Effector CD4-positive, alpha-beta T cell (primary cell): Measurements from ENCODE around the gene GZMM.

Experiments used
- DNase-seq: peaks from one replicate; pipeline ENCODE4 v3.0.0-alpha.2; 2020
- total RNA-seq: gene quantifications from one replicate; lab custom pipeline; 2026; lab: John Stamatoyannopoulos, UW

GZMM gene
- total RNA-seq: 25.3 reads per million, percentile 52 among the genes with 10 or more reads in this experiment

DNA sequence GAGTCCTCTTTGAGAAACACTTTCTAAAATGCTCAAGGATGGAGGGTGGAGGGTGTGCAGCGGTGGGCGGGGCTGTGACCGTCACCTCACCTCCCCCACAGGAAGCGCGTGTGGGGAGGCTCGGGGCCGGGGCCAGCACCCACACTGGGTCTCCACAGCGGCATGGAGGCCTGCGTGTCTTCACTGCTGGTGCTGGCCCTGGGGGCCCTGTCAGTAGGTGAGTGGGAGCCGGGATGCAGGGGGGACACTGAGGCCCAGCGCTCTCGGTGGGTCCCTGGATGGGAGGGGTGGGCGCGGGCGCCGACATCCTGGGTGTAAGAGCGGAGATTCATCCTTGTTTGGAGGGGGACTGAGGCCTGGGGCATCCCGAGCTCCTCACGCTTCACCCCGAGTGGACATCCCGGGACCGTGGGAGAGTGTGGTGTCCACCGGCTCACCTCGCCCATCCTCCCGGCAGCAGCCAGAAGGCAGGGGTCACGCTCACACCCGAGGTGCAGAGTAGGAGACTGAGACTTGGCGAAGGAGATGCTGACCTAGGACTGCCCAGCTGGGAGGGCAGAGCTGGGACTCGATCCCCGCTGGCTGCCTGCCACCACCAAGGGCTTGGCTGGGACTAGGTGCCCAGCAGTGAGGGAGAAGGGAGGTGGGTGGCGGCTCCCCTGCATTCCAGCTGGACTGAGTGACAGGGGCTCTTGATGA is at the start of gene GZMM:
Gene GZMM (plus strand): TSS at position 144 of the 699 bp plus-strand sequence. CDS start 19 bp downstream, at position 163.
- DNase-seq: peak; percentile 71

GRCh38 chr19:494171-495080 is 49.4 kb upstream of the GZMM start:
- DNase-seq: no peak

DNA sequence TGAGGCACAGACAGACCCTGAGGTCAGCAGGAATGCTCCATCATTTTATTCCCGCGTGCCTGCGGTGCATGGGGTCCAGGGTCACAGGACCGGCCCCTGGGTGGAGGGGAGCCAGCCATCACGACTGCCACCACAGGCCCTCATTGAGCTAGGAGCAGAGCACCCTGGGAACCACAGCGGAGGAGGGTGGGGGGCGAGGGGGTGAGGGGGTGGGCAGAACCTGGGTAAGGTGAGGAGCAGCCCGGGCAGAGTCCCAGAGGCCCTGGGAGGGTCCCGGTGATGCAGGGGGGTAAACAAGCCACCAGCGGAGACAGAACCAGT is 48.8 kb upstream of the GZMM start:
- DNase-seq: no peak

DNA sequence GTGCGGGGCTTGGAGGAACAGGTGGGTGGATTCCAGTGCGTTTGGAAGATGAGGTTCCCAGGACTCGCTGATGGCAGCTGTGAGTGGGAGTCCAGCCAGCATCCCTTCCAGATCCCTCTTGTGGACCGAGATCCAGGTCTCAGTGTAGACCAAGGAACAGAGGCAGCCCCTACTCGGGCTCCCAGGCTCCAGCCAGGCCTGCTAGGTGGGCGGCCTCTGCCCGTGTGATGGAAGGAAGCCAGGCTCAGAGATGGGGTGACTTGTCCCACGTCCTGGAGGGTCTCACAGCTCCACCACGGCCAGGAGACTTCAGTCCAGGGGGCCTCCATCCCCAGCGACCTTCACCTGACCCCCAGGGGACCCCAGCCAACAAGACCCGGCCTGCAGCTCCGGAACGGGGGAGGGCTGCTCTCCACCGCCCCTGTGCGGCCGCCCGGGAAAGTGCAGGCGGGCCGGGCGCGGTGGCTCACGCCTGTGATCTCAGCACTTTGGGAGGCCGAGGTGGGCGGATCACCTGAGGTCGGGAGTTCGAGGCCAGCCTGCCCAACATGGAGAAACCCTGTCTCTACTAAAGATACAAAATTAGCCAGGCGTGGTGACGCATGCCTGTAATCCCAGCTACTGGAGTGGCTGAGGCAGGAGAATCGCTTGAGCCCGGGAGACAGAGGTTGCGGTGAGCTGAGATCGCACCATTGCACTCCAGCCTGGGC is 48.3 kb upstream of the GZMM start:
- DNase-seq: no peak

GRCh38 chr19:496112-496665 is 47.7 kb upstream of the GZMM start, which contains the start of gene MADCAM1:
MADCAM1 (plus strand) TSS chr19:496486; CDS start chr19:496500, 14 bp downstream.
- DNase-seq: no peak

DNA sequence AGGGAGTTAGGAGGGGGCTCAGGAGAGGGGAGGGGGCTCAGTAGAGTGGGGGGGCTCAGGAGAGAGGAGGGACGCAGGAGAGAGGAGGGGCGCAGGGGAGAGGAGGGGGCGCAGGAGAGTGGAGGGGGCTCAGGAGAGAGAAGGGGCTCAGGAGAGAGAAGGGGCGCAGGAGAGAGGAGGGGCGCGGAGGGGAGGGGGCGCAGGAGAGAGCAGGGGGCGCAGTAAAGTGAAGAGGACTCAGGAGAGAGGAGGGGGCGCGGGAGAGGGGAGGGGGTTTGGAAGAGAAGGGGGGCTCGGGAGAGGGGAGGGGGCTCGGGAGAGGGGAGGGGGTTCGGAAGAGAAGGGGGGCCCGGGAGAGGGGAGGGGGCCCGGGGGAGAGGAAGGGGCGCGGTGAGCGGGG is 46.9 kb upstream of the GZMM start:
- DNase-seq: no peak

- DNase-seq: no peak
Measured at GRCh38 chr19:497491-497868, 46.4 kb upstream of the GZMM start.

GRCh38 chr19:497869-498510 is 45.9 kb upstream of the GZMM start:
- DNase-seq: no peak

DNA sequence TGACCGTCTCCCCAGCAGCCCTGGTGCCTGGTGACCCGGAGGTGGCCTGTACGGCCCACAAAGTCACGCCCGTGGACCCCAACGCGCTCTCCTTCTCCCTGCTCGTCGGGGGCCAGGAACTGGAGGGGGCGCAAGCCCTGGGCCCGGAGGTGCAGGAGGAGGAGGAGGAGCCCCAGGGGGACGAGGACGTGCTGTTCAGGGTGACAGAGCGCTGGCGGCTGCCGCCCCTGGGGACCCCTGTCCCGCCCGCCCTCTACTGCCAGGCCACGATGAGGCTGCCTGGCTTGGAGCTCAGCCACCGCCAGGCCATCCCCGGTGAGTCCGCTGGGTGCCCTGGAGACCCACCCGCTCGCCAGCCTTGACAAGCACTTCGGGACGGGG is 45.4 kb upstream of the GZMM start:
- DNase-seq: no peak

- DNase-seq: no peak
Measured at GRCh38 chr19:498977-499623, 44.8 kb upstream of the GZMM start.

DNA sequence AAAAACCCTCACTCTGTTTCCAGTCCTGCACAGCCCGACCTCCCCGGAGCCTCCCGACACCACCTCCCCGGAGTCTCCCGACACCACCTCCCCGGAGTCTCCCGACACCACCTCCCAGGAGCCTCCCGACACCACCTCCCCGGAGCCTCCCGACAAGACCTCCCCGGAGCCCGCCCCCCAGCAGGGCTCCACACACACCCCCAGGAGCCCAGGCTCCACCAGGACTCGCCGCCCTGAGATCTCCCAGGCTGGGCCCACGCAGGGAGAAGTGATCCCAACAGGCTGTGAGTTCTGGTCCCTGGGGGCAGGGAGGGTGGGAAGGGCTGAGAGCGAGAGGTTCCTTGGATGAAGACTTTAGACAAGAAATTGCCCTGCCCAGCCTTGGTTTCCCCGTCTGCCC is 42.2 kb upstream of the GZMM start:
- DNase-seq: no peak

- DNase-seq: no peak
Measured at GRCh38 chr19:504616-505015, 39.2 kb upstream of the GZMM start.

- peak; percentile 93 for DNase-seq
Measured at GRCh38 chr19:506404-507285, 37.2 kb upstream of the GZMM start.

GRCh38 chr19:507286-508203 is 36.3 kb upstream of the GZMM start, which contains the start of gene TPGS1:
TPGS1 (plus strand) TSS chr19:507497; CDS start chr19:507507, 10 bp downstream.
- peak; percentile 67 for DNase-seq

- DNase-seq: no peak
Measured at GRCh38 chr19:508204-509150, 35.4 kb upstream of the GZMM start.

DNA sequence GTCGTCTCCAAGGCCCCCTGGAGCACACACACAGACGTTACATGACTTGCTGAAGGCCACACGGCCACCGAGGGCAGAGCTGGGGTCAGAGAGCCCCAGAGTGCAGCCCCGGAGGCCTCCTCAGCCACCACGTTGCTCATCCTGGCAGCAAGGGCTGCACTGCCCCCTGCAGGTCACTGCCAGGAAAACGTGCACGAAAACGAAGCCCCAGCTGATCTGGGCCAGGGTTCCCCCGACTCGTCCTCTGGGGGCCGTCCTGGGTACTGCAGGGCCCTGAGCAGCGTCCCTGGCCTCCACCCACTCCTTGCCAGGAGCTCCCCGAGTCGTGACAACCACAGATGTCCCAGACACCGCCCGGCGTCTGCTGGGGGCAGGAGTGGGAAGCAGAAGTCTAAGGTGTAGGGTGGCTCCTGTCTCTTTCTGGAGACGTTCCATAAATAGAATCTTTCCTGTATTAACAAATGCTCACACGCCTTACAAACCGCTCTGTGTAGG is 33.2 kb upstream of the GZMM start:
- peak; percentile 87 for DNase-seq

DNA sequence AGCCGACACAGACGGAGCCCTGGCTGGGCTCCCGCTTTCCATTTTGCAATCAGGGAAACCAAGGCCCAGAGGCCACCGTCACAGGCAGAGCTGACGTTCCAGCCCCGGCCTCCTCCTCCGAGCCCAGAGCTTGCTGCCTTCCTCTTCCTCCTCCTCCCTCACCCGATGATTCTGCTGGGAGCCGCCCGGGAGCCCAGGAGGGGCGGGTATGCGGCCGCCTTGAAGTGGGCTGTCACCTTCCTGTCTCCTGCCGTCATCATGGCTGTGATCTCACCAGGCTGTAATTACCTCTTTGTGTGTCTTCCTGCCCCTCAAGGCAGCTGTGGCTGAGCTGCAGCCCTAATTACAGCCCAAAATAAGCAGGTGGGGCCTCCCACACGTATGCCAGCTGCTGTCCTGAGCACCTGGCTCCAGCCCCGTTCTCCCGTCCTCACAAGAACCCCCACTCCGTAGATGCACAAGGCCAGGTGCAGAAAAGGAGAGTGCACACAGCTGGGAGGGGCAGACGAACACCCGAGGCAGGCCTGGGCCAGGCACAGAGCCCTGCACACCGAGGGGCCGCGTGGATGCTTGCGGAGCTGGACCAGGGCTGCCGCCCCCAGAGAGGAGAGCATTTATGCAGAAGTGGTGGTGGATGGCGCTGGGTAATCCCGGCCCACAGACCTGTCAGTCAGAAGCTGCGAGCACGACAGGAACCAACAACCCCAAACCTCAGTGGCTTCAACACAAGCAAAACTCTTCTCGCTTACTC is 32.6 kb upstream of the GZMM start:
- peak; percentile 90 for DNase-seq
